Suppressor macrophage treated with lipopolysaccharide for 4 hours (primary cell): Measurements from ENCODE around the gene EME2.

Experiments
- DNase-seq: peaks from one replicate; pipeline ENCODE4 v3.0.0-alpha.2; 2020

EME2 gene

DNA sequence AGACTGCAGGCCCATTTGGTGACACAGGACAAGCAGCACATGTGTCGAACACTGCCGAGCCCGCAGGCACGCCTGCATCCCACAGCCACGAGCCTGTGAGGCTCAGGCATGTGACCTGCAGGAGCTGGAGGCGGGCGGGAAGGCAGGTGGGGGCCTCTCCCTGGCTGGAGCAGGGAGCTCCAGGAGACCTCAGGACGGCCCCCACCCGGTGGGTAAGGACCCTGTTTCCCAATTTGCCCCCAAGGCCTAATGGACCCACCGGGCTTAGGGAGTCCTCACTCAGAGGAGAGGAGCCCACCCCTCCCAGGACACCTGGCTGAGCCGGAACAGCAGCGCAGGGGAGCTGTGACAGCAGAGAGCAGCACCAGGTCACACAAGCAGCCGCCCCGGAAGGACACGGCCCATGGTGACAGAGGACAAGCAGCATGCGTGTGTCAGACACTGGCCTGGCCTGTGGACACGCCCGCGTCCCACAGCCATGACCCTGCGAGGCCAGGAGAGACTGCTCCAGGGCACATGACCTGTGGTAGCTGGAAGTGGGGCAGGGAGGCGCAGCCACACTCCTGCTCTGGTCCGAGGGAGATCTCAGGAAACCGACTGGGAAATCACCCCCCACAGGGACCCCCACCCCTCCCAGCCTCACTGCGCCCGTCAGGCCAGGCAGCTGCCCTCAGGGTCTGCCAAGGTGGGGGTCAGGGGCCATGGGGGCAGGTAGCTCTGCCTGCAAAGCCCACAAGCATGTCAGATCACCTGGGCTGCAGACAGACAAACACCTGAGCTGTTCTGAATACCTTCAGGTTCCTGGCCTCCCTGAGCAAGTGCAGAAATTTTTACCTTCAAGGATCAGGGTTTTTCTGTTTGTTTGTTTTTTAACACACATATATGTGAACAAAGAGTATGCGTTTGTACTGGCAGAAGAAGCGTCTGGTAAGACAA lies 7.4 kb downstream of the EME2 start:
- no peak for DNase-seq

DNA sequence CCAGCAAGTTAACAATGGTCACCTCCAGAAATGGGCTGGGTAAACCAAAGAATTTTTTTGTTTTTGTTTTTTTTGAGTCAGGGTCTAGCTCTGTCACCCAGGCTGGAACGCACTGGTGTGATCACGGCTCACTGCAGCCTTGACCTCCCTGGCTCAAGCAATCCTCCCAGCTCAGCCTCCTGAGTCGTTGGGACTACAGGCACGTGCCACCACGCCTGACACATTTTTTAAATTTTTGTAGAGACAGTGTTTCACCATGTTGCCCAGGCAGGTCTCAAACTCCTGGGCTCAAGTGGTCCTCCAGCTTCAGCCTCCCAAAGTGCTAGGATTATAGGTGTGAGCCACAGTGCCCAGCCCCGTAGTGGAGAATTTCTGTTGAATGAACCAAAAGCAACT lies 8.1 kb downstream of the EME2 start:
- no peak for DNase-seq

DNA sequence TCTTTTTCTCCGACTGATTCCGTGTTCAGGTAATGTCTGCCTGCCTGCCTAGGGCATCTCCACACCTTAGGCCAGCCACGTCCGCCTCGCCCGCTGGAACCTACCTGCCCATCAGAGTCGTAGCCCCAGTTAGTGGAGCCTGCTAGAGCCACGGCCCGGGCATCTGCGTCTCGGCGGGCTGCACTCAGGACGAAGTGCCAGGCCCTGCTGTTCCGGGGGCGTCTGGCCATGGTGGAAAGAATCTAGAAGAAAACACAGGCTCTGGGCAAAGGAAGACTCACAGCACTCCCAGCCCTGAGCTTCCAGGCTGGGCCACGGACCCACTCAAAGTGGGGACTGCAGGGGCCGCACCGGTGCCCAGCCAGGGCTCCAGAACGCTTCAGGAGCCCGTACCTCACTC lies 8.6 kb downstream of the EME2 start:
- DNase-seq = no peak

DNA sequence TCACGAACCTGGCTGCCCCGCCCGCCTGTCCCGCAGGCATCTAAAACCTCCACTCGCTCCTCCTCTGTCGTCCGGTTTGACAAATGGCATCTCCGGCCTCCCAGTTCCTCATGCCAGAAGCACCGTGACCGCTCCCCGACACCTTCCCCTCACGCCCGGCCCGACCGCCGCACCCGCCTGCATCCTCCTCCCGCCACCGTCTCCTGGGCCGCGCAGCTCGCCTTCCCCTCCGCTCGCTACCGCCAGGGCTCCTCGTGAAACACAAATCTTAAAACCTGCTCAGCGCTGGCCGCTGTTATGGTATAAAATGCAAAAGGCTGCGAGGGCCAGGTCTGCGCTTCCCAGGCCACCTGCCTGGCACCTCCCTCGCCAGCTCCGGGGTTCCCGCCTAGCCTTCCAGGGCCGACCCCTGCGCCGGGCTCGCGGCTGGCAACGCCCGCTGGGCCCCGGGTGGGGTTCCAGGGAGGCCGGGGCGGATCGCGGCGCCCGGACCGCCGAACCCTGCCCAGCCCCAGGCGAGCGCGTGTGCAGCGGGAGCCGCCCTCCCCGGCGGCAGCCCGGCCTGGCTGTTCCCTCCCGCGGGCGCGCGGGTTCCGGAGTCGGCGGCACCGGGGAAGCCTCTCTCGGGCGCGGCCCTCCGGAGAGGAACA lies 9.3 kb downstream of the EME2 start:
- peak; percentile 29 for DNase-seq

DNA sequence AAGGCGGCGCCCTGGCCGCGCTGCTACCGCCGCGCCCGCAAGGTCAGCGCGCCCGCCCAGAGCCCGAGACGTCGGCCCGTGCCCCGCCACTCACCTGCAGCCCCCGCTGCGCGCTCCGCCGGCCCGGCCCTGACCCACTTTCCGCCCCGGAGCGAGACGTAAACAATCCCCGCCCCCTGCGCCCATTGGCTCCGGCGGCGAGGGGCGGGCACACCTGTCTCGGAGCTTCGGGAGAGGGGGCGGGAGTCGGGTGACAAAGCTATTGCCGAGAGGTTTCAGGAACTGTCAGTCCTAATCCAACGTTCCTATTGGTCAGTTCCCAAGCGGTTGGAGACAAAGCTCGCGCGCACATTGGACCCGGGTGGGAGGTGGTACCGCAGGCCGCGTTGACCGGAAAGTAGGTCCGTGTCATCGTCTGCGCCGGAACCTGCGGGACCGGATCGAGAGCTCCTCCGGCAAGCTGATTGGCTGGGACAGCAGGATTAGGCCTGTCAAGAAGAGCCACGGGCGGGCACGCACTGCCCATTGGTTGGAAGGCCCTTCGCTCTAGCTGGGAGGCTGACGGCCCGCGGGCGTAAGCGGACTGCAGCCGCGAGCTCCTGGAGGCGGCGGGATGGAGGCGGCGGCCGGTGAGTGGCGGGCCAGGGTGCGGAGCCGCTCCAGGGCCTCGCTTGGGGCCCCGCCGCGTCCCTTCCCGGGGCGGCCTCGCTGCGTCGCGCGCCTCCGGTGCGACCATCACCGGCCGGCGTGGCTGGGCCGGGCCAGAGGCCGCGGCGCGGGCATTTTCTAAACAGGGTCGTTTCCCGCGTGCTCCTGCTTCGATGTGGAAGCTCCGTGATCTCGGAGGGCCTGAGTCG lies 10.0 kb downstream of the EME2 start, which contains the start of the genes NUBP2 and SPSB3:
Gene NUBP2 (plus strand): TSS at position 553 of the 857 bp plus-strand sequence. CDS start 61 bp downstream, at position 614.
Gene SPSB3 (minus strand): TSS at position 164 of the 857 bp plus-strand sequence. CDS start 1,088 bp downstream, outside the sequence.
- peak; percentile 100 for DNase-seq

DNA sequence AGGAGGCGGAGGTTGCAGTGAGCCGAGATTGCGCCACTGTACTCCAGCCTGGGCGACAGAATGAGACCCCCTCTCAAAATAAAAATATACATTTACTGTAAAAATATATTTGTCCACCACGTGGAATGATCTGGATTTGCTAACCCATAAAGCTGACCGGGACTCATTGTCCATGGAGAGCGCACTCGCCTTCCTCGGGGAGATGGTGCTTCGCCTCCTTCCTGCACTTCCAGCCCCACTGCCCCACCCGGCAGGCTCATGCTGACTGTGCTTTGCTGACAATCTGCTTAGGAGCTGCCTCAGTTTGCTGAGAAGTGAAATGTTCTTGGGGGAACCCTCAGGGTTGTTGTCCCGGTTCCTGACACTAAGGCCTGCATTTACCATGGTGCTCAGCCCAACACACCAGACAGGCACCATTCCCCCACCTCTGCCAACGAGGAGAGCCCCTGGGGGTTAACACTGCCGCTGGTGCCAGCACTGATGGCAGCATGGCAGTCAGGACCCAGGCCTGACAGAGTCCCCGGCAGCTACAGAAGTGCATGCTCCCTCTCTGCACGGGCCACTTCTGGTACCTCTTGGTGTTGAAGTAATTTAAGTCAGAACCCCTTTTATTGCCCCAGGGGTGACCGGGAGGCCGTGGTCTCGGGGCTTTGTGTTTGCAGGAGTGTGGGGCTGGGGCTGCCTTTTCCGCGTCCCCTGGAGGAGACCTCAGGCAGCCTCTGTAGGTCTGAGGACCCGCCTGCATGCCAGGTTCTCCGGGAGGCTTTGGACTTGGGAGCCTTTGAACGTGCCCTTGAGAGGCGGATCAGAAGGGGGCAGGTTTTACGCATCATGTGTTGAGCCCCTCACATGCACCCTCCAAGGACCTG lies 12.6 kb downstream of the EME2 start:
- no peak for DNase-seq

DNA sequence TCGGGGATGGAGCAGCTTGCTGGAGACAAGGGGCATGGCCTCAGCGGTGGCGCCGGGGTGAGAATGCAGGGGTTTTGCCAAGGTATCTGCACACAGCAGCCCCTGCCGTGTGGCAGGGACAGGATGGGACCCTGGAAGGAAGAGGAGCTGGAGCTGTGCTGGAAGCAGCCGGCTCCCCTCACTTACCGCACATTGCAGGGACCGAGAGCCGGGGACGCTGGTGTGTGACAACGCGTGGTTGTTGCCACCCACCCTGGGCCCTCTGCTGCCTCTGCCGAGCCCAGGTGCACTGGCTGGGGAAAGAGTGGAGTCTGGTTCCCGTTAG lies 13.2 kb downstream of the EME2 start:
- no peak for DNase-seq

DNA sequence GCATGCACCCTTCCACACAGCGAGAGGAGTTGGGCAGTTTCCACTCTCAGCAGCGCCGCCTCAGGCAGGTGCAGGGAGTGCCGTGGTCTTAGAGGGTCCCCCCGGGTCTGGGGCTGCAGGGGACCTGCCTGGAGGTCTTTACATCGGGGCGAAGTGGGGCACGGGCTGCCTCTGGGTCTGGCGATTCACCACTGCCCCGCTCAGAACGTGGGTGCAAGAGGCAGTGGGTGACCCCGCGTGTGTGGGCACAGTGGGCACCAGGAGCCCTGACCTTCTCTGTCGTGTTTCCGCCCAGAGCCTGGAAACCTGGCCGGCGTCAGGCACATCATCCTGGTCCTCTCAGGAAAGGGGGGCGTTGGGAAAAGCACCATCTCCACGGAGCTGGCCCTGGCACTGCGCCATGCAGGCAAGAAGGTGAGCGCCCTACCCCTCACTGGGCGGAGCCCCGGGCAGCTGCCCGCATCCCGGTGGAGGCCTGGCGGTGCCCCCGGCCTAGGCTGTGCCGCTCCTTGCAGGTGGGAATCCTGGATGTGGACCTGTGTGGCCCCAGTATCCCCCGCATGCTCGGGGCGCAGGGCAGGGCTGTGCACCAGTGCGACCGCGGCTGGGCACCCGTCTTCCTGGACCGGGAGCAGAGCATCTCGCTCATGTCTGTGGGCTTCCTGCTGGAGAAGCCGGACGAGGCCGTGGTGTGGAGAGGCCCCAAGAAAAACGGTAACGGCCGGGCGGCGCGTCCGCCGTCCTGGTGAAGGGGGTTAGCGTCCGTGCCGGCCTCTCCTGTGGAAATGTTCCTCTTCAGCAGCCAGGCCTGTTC lies 13.8 kb downstream of the EME2 start:
- DNase-seq = no peak

DNA sequence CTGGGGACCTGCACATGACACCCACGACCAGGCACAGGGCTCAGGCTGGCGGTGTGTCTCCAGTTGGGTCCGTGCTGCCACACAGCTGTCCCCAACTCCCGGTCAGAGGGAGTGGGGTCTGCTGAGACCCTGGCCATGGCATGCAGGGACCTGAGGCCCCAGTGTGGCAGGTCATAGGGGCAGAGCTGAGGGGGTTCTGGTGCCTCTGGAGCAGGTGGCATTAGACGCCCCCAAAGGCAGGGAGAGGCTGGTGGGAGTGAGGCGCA lies 14.4 kb downstream of the EME2 start:
- DNase-seq = no peak

DNA sequence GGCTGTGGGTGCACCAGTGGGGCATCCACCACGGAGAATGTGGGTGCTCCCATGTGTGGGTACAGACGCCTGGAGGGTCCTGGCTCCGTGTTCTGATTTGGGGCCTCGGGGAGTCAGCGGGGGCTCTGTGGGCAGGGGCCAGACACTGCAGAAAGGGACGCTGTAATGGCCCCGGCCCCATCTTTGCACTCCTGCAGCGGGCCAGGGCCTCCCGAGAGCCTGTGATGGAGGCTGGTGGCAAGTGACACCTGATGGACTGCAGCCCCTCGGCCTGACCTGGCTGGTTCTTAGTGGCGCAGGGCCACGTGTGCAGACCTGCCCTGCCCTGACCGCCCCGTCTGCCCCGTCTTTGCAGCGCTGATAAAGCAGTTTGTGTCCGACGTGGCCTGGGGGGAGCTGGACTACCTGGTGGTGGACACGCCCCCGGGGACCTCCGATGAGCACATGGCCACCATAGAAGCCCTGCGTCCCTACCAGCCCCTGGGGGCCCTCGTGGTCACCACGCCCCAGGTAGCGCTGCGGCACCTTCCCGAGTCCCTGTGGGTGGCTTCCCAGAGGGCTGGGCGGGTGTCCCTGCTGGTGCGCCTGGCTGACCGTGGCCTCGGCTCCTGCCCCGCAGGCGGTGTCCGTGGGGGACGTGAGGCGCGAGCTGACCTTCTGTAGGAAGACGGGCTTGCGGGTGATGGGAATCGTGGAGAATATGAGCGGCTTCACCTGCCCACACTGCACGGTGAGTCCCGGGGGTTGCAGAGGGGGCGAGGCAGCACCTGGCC lies 14.9 kb downstream of the EME2 start:
- no peak for DNase-seq

DNA sequence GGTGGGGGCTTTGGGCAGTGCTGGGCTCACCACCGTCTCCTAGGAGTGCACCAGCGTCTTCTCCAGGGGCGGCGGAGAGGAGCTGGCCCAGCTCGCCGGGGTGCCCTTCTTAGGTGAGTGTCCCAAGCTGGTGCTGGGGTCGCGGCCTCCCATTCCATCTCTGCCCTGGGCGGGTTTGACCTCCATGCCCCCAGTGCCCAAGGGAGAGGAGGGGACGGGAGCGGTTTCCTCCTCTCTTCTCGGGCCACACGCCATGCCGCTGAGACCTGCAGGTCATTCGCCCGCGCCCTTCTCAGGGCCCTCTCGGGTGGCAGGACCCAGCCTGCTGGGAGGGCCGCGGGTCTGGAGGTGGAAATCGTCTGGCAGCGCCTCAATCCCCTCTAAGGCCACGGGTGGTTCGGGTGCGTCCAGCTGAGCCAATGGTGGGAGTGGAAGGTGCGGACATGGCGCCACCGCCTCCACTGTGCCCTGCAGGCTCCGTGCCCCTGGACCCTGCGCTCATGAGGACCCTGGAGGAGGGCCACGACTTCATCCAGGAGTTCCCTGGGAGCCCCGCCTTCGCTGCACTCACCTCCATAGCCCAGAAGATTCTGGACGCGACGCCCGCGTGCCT lies 15.6 kb downstream of the EME2 start:
- DNase-seq = no peak

DNA sequence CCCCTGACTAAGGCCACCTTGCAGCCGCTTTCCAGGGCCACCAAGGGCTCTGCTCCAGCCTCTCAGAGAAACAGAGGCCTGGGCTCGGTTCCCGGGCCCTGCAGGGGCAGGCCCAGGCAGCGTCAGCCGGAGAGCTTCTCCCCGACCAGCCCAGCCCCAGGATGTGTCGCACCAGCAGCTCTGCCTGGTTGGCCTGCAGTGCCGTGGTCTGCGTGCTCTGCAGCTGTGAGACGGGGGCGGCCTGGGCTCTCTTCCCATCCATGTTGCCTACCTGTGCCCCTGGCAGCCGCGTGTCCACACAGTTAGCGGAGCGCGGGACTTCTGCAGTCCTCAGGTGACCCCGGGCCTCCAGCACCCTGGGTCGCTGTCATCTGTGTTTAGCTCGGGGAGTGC lies 16.1 kb downstream of the EME2 start:
- no peak for DNase-seq

DNA sequence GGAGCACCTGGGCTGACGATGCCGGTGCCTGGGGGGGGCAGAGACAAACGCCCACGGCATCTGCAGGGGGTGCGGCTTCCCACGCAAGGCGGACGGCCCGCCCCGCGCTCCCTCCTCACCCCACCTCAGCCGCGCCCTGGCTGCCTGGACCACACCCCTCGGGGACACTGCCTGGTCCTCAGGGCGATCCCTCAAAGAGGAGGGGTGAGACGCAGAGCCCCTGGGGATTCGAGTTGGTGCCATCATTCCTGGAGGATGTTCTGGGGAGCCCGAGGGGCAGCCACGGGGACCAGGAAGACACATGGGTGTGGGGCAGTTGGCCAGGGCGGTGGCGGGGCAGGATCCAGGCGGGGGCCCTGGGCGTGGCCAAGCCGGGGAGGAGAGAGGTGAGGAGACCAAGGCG lies 17.0 kb downstream of the EME2 start:
- no peak for DNase-seq

DNA sequence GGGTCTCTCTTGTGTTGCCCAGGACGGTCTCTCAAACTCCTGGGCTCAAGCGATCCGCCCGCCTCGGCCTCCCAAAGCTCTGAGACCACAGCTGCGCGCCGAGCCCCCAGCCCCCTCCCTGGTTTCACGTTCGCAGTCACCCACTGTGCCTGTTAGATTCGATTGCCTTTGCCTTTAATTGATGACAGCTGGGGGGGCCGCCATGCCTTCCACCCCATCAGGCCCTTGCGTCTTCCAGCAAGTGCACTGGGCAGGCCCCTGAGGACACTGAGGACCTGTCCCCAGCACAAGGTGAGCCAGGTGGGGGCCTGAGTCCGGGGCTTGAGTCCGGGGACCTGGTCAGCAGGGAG lies 17.6 kb downstream of the EME2 start:
- no peak for DNase-seq

DNA sequence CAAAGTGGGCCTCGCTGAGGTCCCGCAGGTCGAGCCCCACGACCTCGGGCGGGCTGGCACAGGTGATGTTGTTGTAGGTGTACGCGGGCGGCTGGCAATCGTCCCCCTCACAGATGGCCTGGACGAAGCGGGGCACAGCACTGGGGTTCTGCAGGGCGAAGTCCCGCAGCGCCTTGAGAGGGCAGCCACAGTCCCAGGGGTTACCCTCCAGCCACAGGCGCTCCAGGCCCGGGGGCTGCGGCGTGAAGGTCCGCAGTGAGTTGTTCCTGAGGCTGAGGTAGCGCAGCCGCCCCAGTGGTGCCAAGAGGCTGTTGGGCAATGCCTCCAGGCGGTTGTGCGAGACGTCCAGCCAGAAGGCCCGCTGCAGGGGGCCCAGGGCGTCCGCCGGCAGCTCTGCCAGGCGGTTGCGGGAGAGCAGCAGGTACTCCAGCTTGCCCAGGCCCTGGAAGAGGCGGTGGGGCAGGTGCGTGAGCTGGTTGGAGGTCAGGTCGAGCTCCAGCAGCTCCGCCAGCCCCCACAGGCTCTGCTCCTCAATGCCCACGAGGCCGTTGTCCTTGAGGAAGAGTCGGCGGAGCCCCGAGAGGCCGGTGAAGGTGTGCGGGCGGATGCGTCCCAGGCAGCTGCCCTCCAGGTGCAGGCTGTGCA lies 18.1 kb downstream of the EME2 start:
- DNase-seq = no peak

DNA sequence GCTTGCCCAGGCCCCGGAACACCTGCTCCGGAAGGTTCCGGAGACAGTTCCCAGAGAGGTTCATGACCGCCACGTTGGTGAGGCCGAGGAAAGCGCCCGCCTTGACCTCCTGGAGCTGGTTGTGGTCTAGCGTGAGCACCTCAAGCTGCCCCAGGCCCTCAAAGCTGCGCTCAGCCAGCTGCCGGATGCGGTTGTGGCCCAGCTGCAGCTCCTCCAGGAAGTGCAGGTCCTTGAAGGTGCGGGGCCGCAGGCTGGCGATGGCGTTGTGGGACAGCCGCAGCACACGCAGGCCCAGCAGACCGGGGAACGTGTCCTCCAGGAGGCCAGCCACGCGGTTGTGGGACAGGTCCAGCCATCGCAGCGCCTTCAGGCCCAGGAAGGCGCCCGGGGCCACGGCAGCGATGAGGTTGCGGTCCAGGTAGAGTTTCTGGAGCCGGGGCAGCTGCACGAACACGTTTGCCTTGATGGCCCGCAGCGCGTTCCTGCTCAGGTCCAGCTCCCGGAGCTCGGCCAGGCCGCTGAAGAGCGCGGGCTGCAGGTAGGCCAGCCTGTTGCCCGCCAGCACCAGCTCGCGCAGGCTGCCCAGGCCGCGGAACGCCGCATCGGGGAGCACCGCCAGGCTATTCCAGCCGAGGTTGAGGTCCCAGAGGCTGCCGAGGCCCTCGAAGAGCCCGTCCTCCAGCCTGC lies 18.8 kb downstream of the EME2 start:
- DNase-seq = no peak

DNA sequence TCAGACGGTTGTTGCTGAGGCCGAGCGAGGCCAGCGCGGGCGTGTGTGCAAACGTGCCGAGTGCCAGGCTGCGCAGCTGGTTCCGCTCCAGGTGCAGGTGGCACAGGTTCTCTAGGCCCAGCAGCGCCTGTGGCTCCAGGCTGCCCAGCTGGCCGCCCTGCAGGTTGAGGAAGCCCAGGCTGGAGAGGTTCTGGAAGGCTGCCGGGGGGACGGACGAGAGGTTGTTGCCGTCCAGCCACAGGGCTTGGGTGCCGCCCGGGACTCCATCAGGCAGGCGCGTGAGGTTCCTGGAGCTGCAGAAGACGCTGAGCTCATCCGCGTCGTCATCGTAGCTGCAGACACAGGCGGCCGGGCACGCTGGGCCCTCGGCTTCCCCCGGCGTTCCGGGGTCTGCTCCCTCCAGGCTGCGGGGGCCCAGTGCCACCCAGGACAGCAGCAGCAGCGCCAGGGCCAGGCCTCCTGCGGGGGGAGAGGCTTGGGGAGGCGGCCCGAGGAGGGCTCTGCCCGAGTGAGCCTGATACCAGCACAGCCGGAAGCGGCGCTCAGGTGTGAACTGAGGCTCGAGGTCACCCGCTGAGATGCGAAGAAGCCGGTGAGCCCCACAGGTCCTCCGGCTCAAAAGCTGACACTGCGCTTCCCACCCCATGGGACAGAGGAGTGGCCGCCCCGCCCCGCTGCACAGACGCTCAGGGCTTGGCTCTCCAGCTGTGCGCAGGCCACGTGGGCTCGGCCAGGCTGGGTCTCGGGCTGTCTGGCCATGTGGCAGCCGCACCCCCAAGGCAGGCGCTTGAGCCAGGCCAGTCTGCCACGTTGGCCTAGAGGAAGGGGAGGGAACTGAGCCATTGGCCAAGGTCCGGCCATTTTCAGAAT lies 19.6 kb downstream of the EME2 start:
- no peak for DNase-seq

DNA sequence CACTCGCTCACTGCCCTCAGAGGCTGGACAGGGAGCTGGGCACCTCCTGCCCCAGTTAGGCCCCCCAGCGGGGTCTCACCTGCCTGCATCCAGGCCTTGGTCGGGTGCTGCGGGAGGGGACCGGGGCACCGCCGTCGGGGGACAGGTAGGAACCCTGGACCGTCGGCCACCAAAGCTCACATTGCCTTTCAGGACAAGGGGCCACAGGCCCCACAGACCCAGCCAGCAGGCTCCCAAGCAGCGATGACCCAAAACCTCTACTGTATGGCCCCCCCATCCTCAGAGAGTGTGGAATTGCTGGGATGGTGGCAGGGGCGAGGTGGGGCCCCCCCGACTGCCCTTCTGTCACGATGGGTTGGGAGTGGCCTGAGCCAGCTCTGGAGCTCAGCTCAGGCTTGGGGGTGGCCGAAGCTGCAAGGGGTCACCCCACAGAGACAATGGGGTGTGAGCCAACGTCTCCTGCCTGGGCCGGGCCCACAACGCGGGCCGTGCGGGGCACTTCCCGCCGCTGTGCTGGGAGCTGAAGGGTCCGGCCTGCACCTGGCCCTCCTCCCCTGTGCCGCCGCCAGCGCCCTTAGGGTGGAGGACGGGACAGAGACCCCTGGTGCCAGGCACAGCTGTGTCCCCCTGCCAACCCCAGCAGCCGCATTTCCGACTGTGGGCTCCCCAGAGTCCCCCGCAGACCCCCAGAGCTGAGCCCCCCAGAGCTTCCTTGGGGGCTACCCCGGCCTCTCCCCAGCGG lies 20.4 kb downstream of the EME2 start:
- DNase-seq = no peak
